ENCODE data around the gene LRMDA. TPM values are rescaled to one million over a fixed set of nuclear protein-coding genes. Genes with fewer than 3 reads are reported as not detected.

The LRMDA gene
- total RNA-seq, 2 experiments from 2014 or later: not detected

DNA sequence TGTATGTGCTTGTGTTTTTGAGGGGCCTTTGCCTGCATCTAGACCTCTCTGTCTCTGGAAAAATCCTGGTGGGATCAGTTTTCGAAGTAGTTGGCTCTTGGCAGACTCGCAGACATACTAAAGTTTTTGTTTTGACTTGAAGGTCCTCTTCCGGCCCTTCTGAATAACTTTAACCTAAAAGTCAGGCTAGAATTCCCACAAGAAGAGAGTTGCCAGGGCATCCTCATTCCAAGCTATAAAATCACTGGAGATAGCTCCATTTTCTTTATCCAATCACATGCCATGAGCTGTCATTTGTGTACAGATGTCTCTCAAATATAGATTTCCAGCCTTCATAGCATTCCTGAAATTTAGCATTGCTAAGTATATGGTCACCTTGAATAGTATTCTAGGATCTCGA is 967.8 kb downstream of the LRMDA start:
- CTCF ChIA-PET (ENCODE audit: unreplicated experiment): no interaction called here
- POLR2A ChIA-PET: interaction anchor here (0.6 kb wide), 1 partner anchor 121 kb away, joined by 3 read pairs; no protein-coding TSS in a partner anchor
- no TSS peak for BruUV-seq (replicated peaks)

DNA sequence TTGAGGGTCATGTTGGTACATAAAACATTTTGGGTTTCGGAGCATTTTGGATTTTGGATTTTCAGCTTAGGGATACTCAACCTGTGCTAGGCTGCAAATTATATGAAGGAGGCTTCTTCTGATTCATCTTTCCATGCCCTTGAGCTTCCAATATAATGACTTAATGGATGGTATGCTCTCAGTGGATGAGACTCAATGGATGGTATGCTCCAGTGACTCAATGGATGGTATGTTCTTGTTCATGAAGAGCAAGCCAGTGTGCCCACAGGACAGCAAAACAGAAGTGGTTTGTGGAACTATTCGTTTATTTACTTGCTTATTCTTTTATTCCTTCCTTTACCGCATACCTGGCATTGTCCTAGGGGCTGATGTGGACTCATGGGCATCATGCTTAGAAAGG is 969.6 kb downstream of the LRMDA start:
- no peak overlapping the region for H3K4me2 ChIP-seq (ENCODE audit: low read length)
- ChIA-PET CTCF (ENCODE audit: unreplicated experiment) (no interaction called here), POLR2A (interaction anchor here (1.0 kb wide), 1 partner anchor 10 kb away, joined by 4 read pairs; no protein-coding TSS in a partner anchor)
- no peak overlapping the region for H2AFZ ChIP-seq (ENCODE audit: low read length)
- no peak for TF ChIP-seq EZH2phosphoT487 (IDR thresholded peaks at IDR 0.05; ENCODE audit: borderline replicate concordance, low read depth, low read length)
- TF ChIP-seq, protein P1, sequence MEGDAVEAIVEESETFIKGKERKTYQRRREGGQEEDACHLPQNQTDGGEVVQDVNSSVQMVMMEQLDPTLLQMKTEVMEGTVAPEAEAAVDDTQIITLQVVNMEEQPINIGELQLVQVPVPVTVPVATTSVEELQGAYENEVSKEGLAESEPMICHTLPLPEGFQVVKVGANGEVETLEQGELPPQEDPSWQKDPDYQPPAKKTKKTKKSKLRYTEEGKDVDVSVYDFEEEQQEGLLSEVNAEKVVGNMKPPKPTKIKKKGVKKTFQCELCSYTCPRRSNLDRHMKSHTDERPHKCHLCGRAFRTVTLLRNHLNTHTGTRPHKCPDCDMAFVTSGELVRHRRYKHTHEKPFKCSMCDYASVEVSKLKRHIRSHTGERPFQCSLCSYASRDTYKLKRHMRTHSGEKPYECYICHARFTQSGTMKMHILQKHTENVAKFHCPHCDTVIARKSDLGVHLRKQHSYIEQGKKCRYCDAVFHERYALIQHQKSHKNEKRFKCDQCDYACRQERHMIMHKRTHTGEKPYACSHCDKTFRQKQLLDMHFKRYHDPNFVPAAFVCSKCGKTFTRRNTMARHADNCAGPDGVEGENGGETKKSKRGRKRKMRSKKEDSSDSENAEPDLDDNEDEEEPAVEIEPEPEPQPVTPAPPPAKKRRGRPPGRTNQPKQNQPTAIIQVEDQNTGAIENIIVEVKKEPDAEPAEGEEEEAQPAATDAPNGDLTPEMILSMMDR (conservative IDR thresholded peaks at IDR 0.05; ENCODE audit: low read length): no peak
- no peaks in the 10 kb centered on the region for H3K79me2 ChIP-seq (ENCODE audit: insufficient read depth, low read depth, low read length)
- no peaks in the 10 kb centered on the region for H4K20me1 ChIP-seq (ENCODE audit: insufficient read depth, low read length)
- H3K4me3 ChIP-seq (ENCODE audit: low read depth, low read length, poor library complexity, severe bottlenecking): no peak overlapping the region
- H3K9me3 ChIP-seq (ENCODE audit: low read length): no peaks in the 10 kb centered on the region
- BruUV-seq (replicated peaks): no TSS peak
- no peaks in the 10 kb centered on the region for H3K36me3 ChIP-seq (ENCODE audit: insufficient read depth, low read length)
- DNase-seq (ENCODE audit: low spot score): no peak
- no peaks in the 10 kb centered on the region for H3K4me1 ChIP-seq (ENCODE audit: insufficient read depth, low read length, poor library complexity, severe bottlenecking)
- intact Hi-C loops (cut with micrococcal nuclease; ENCODE audit: unreplicated experiment): no loop called here
- H3K27ac ChIP-seq (ENCODE audit: low read depth, low read length, poor library complexity, severe bottlenecking): no peak overlapping the region
- no peaks in the 10 kb centered on the region for H3K9me2 ChIP-seq (ENCODE audit: insufficient read depth, low read length)

More for the DNA sequence above, 967.8 kb downstream of the LRMDA start:
- Histone ChIP-seq H3K79me2 (ENCODE audit: insufficient read depth, low read depth, low read length) (no peaks in the 10 kb centered on the region), H3K27ac (ENCODE audit: low read depth, low read length, poor library complexity, severe bottlenecking) (no peak overlapping the region), H3K9me2 (ENCODE audit: insufficient read depth, low read length) (no peaks in the 10 kb centered on the region), H2AFZ (ENCODE audit: low read length) (no peak overlapping the region), H3K36me3 (ENCODE audit: insufficient read depth, low read length) (no peaks in the 10 kb centered on the region), H3K4me1 (ENCODE audit: insufficient read depth, low read length, poor library complexity, severe bottlenecking) (no peaks in the 10 kb centered on the region), H3K9me3 (ENCODE audit: low read length) (no peaks in the 10 kb centered on the region), H4K20me1 (ENCODE audit: insufficient read depth, low read length) (no peaks in the 10 kb centered on the region), H3K4me2 (ENCODE audit: low read length) (no peak overlapping the region), H3K4me3 (ENCODE audit: low read depth, low read length, poor library complexity, severe bottlenecking) (no peak overlapping the region)
- no peak for TF ChIP-seq EZH2phosphoT487 (IDR thresholded peaks at IDR 0.05; ENCODE audit: borderline replicate concordance, low read depth, low read length)
- TF ChIP-seq, protein P1 (conservative IDR thresholded peaks at IDR 0.05; ENCODE audit: low read length): no peak
- DNase-seq (ENCODE audit: low spot score): no peak
- intact Hi-C loops (cut with micrococcal nuclease; ENCODE audit: unreplicated experiment): no loop called here

DNA sequence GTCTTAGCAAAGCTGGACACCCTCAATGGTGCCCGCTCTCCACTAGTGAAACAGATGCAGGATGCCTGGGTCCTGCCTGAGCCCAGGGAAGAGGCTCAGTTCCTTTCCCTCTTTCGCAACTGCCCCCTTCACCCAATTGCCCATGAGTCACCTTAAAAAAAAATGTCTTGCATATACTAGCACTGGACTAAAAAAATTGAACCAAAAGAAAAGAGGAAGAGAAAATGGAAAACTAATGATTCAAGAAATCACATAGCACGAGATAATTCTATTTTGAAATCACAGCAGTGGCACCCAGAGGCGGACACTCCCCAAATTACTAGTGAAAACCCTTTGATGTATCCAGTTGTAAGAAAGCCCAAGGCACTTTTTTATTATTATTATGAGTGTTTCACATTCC is 972.5 kb downstream of the LRMDA start:
- POLR2A ChIA-PET: no interaction called here
- no peak for DNase-seq (ENCODE audit: low spot score)
- no TSS peak for BruUV-seq (replicated peaks)
- no peak overlapping the region for H3K4me3 ChIP-seq (ENCODE audit: low read depth, low read length, poor library complexity, severe bottlenecking)
- no peak overlapping the region for H3K4me2 ChIP-seq (ENCODE audit: low read length)
- no peaks in the 10 kb centered on the region for H4K20me1 ChIP-seq (ENCODE audit: insufficient read depth, low read length)
- no peak overlapping the region for H3K27ac ChIP-seq (ENCODE audit: low read depth, low read length, poor library complexity, severe bottlenecking)
- no peaks in the 10 kb centered on the region for H3K9me2 ChIP-seq (ENCODE audit: insufficient read depth, low read length)
- intact Hi-C loops (cut with micrococcal nuclease; ENCODE audit: unreplicated experiment): no loop called here
- H3K79me2 ChIP-seq (ENCODE audit: insufficient read depth, low read depth, low read length): no peaks in the 10 kb centered on the region
- H3K9me3 ChIP-seq (ENCODE audit: low read length): no peaks in the 10 kb centered on the region
- H3K36me3 ChIP-seq (ENCODE audit: insufficient read depth, low read length): no peaks in the 10 kb centered on the region
- H3K4me1 ChIP-seq (ENCODE audit: insufficient read depth, low read length, poor library complexity, severe bottlenecking): no peaks in the 10 kb centered on the region
- CTCF ChIA-PET (ENCODE audit: unreplicated experiment): no interaction called here
- TF ChIP-seq, protein P1 (conservative IDR thresholded peaks at IDR 0.05; ENCODE audit: low read length): no peak
- no peak for TF ChIP-seq EZH2phosphoT487 (IDR thresholded peaks at IDR 0.05; ENCODE audit: borderline replicate concordance, low read depth, low read length)
- no peak overlapping the region for H2AFZ ChIP-seq (ENCODE audit: low read length)

All from OCI-LY7 (cell line).